NT2/D1 (cell line): ENCODE measurements around the gene CACNG1.

Experiments
- SUZ12 ChIP-seq: IDR thresholded peaks from 2 replicates; pipeline ENCODE4 v1.6.1; 2011; ENCODE audit not compliant: insufficient read length, insufficient read depth; ENCODE audit errors: extremely low read depth
- YY1 ChIP-seq: IDR thresholded peaks from 2 replicates; pipeline ENCODE4 v1.6.1; 2011; ENCODE audit not compliant: insufficient read length, insufficient read depth

- no peak for TF ChIP-seq SUZ12
- TF ChIP-seq YY1: no peak
Measured at GRCh38 chr17:67052720-67053437, 8.5 kb downstream of the CACNG1 start.
